Measurements from ENCODE around the gene SF3B6. TPM values are rescaled to one million over a fixed set of nuclear protein-coding genes. Genes with fewer than 3 reads are reported as not detected.
A peak's percentile ranks its signal among the peaks of the same experiment; 100 is the strongest.

SF3B6 gene
- total and polyA plus RNA-seq, 12 donors, result 29.2 to 81.7 (median 57.4) TPM

DNA sequence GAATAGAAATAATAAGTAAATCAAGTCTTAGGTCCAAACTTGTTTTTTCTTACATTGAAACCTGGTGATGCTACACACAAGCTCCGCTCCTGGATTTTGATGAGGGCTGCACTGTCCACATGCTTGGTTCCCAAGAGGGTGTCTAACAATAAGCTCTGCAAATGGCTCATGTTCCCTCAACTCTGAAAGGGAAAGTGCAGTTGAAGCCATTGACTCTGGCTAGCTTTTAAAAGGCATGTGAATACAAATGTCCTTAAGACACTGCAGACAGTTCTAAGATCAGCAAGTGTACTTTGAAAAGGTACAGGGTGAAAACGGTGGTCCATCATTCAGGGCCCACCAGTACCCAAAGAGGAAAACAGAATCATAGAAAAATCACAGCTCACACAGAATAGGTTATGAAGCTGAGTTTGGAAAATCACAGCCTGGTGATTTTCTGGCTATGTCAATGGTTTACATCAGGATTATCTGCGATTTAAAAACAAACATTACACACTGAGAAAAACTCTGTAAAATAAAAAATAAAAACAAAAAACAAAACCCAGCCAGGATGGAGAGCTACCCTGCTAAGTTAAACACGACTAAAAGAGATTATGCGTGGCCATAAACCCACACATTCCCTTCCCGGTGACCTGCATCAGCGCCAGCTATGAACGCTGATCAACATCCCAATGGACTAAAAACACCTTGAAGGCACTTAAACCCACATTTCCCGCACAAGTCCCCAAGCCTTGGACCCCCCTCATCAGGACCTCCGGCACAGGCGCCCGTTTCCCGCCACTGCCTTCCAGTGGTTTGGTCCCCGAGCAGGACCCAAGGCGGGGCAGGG is 46.5 kb upstream of the SF3B6 start:
- TF ChIP-seq CTCF (IDR thresholded peaks at IDR 0.05), result no peak
- Histone ChIP-seq H3K27me3 (no peaks in the 10 kb centered on the region), H3K9me3 (no peaks in the 10 kb centered on the region), H3K4me1 (peaks cover 0 to 24% (median 14%) of the 10 kb centered on the region in 9 donors), H3K36me3 (no peaks in the 10 kb centered on the region), H3K4me3 (peak overlapping the region; percentile 64 to 82 (median 76)), H3K27ac (peak overlapping the region; percentile 86 to 98 (median 94))
- intact Hi-C loops (cut with DNase I), result loop anchor here in 4 of 10 donors (1.0 to 5.0 kb wide), 4 partner anchors 35 to 45 kb away; partner anchors contain the start of genes TP53I3 (in 2 of the 4) and SF3B6 (in 1 of the 4)
- 7 to 9% methylated on average over 15 of the region's 15 CpGs for WGBS, 2 donors
- DNase-seq (no peak), ATAC-seq (peak in 1 of 8 donors; percentile 3)

DNA sequence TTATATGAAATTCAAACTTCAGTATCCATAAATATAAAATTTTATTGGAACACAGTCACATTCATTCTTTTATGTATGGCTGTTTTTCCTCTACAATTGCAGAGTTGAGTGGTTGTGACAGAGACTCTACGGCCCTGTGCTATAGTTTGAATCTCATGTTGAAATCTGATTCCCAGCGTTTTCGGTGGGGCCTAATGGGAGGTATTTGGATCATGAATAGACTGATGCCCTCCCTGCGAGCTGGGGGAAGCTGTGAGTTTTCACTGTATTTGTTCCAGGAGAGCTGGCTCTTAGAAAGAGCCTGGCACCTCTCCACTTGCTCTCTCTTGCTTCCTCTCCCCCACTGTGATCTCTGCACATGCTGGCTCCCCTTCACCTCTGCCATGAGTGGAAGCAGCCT is 45.3 kb upstream of the SF3B6 start:
- intact Hi-C loops (cut with DNase I), result loop anchor here in 3 of 10 donors (5.0 kb wide), 3 partner anchors 34 to 44 kb away; partner anchors contain the start of genes SF3B6 (in 1 of the 3) and TP53I3 (in 1 of the 3)
- ATAC-seq, result no peak

DNA sequence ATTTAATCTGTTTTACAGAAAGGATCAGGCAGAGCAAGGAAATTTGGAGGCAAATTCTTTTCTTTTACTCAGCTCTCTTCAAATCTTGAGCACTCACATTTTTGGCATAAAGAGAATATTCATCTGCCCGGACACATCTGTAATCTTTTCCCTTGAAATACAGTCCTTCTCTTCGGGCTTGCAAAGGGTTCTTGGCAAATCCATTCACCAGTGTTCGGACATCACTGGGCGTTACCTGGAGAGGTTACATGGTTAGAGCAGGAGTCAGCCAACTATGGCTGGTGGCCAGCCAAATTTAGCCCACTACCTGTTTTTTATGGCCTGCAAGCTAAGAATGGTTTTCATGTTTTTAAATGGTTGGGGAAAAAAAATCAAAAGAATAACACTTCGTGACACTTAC is 44.9 kb upstream of the SF3B6 start:
- 71 to 73% methylated on average over 5 of the region's 5 CpGs for WGBS, 2 donors
- intact Hi-C loops (cut with DNase I), result loop anchor here in 3 of 10 donors (5.0 kb wide), 3 partner anchors 34 to 44 kb away; partner anchors contain the start of genes SF3B6 (in 1 of the 3) and TP53I3 (in 1 of the 3)
- peaks cover 0 to 24% (median 14%) of the 10 kb centered on the region in 9 donors for H3K4me1 ChIP-seq
- H3K36me3 ChIP-seq, result no peaks in the 10 kb centered on the region
- H3K27ac ChIP-seq, result peak overlapping the region in 1 of 10 donors; percentile 96
- no peaks in the 10 kb centered on the region for H3K27me3 ChIP-seq
- no peaks in the 10 kb centered on the region for H3K9me3 ChIP-seq
- DNase-seq, result no peak
- TF ChIP-seq CTCF (IDR thresholded peaks at IDR 0.05), result no peak
- ATAC-seq, result no peak
- no peak overlapping the region for H3K4me3 ChIP-seq

More for the DNA sequence above, 45.3 kb upstream of the SF3B6 start:
- DNase-seq, result no peak
- no peak for TF ChIP-seq CTCF (IDR thresholded peaks at IDR 0.05)
- Histone ChIP-seq H3K9me3 (no peaks in the 10 kb centered on the region), H3K36me3 (no peaks in the 10 kb centered on the region), H3K4me1 (peaks cover 0 to 24% (median 14%) of the 10 kb centered on the region in 9 donors), H3K27ac (peak overlapping the region in 1 of 10 donors; percentile 96), H3K27me3 (no peaks in the 10 kb centered on the region), H3K4me3 (no peak overlapping the region)
- WGBS, 2 donors, result 64 to 76% methylated on average over 4 of the region's 4 CpGs

DNA sequence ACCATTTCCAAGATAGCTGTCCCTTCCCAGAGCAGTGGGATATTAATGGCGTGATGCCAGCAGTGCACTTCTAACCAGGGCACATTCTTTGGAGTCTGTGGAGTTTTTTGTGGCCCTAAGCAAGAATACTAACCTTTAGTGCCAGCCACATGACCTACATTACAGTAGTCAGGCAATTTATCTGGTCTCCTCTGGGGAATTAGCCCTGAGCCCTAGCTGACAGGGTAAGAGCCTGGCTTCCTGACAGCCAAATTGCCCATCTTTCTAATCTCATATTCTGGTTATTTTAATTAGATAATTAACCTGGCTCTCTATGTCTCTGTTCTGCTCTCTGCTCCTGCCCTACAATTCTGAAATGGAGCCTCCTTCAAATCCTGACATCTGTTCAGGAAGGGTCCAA is 41.8 kb upstream of the SF3B6 start:
- Histone ChIP-seq H3K27me3 (no peaks in the 10 kb centered on the region), H3K9me3 (peaks cover 0 to 11% (median 0%) of the 10 kb centered on the region in 11 donors), H3K4me3 (no peak overlapping the region), H3K36me3 (peaks cover 0 to 10% (median 0%) of the 10 kb centered on the region in 9 donors), H3K4me1 (peaks cover 0 to 9% (median 3%) of the 10 kb centered on the region in 9 donors), H3K27ac (no peak overlapping the region)
- ATAC-seq (no peak), DNase-seq (no peak)
- intact Hi-C loops (cut with DNase I), result no loop called here
- WGBS, 2 donors, result 77 to 79% methylated on average over 1 of the region's 1 CpG
- TF ChIP-seq CTCF (IDR thresholded peaks at IDR 0.05), result no peak
